Measurements from ENCODE around the gene MAML2. TPM values are rescaled to one million over a fixed set of nuclear protein-coding genes. Genes with fewer than 3 reads are reported as not detected.

Gene MAML2
- total RNA-seq, 2 experiments from 2014 or later, result 0.15 to 1.0 TPM

DNA sequence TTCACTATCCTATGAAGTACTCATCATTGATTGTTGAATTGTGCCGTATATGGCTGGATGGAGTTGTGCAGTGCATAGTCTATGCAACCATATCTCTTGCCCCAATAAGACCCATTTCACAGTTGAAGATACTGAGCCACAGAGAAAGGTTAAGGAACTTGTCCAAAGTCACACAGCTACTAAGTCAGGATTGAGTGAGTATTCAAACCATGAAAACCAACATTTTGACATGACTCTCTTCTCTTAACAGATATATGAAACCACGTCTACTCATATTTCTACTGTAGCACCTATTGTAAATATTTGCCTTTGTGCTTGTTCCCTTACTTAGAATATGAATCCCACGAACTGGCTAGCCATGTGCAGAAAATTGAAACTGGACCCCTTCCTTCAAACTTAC lies 58.1 kb downstream of the MAML2 start:
- DNase-seq (ENCODE audit: low spot score), result no peak
- Histone ChIP-seq H3K36me3 (ENCODE audit: insufficient read depth, low read length) (no peaks in the 10 kb centered on the region), H3K79me2 (ENCODE audit: insufficient read depth, low read depth, low read length) (no peaks in the 10 kb centered on the region), H2AFZ (ENCODE audit: low read length) (no peak overlapping the region), H3K4me3 (ENCODE audit: low read depth, low read length, poor library complexity, severe bottlenecking) (no peak overlapping the region), H3K4me1 (ENCODE audit: insufficient read depth, low read length, poor library complexity, severe bottlenecking) (no peaks in the 10 kb centered on the region), H3K27ac (ENCODE audit: low read depth, low read length, poor library complexity, severe bottlenecking) (no peak overlapping the region), H4K20me1 (ENCODE audit: insufficient read depth, low read length) (no peaks in the 10 kb centered on the region), H3K9me2 (ENCODE audit: insufficient read depth, low read length) (no peaks in the 10 kb centered on the region), H3K4me2 (ENCODE audit: low read length) (no peak overlapping the region), H3K9me3 (ENCODE audit: low read length) (no peaks in the 10 kb centered on the region)
- intact Hi-C loops (cut with micrococcal nuclease; ENCODE audit: unreplicated experiment), result no loop called here
- BruUV-seq (replicated peaks), result no TSS peak
- CTCF ChIA-PET (ENCODE audit: unreplicated experiment), result no interaction called here
- TF ChIP-seq, protein P1, sequence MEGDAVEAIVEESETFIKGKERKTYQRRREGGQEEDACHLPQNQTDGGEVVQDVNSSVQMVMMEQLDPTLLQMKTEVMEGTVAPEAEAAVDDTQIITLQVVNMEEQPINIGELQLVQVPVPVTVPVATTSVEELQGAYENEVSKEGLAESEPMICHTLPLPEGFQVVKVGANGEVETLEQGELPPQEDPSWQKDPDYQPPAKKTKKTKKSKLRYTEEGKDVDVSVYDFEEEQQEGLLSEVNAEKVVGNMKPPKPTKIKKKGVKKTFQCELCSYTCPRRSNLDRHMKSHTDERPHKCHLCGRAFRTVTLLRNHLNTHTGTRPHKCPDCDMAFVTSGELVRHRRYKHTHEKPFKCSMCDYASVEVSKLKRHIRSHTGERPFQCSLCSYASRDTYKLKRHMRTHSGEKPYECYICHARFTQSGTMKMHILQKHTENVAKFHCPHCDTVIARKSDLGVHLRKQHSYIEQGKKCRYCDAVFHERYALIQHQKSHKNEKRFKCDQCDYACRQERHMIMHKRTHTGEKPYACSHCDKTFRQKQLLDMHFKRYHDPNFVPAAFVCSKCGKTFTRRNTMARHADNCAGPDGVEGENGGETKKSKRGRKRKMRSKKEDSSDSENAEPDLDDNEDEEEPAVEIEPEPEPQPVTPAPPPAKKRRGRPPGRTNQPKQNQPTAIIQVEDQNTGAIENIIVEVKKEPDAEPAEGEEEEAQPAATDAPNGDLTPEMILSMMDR (conservative IDR thresholded peaks at IDR 0.05; ENCODE audit: low read length), result no peak
- no peak for TF ChIP-seq EZH2phosphoT487 (IDR thresholded peaks at IDR 0.05; ENCODE audit: borderline replicate concordance, low read depth, low read length)
- POLR2A ChIA-PET, result interaction anchor here (1.5 kb wide), 1 partner anchor 16 kb away, joined by 4 read pairs; no protein-coding TSS in a partner anchor

DNA sequence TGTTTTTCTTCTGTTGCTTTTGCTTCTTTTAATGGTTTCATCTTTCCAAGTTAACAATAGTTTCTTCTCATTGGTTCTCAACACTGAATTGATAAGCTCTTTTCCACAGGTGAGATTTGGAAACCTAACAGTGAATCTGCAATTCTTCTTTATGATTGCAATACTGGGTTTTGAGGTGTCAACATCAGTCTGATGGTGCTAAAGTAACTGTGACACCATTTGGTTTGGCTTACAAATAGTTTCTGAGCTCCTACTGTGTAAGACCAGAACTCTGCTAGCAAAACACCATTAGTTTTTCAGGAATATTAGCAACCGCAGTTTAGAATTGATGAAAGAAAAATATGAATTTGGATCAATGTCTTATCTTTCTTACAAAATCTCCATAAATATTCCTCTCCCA lies 58.6 kb downstream of the MAML2 start:
- Histone ChIP-seq H4K20me1 (ENCODE audit: insufficient read depth, low read length) (no peaks in the 10 kb centered on the region), H3K36me3 (ENCODE audit: insufficient read depth, low read length) (no peaks in the 10 kb centered on the region), H3K4me3 (ENCODE audit: low read depth, low read length, poor library complexity, severe bottlenecking) (no peak overlapping the region), H3K27ac (ENCODE audit: low read depth, low read length, poor library complexity, severe bottlenecking) (no peak overlapping the region), H3K79me2 (ENCODE audit: insufficient read depth, low read depth, low read length) (no peaks in the 10 kb centered on the region), H3K9me3 (ENCODE audit: low read length) (no peaks in the 10 kb centered on the region), H3K9me2 (ENCODE audit: insufficient read depth, low read length) (no peaks in the 10 kb centered on the region), H2AFZ (ENCODE audit: low read length) (no peak overlapping the region), H3K4me1 (ENCODE audit: insufficient read depth, low read length, poor library complexity, severe bottlenecking) (no peaks in the 10 kb centered on the region), H3K4me2 (ENCODE audit: low read length) (no peak overlapping the region)
- ChIA-PET POLR2A (interaction anchor here (1.5 kb wide), 1 partner anchor 16 kb away, joined by 4 read pairs; no protein-coding TSS in a partner anchor), CTCF (ENCODE audit: unreplicated experiment) (no interaction called here)
- TF ChIP-seq, protein P1 (conservative IDR thresholded peaks at IDR 0.05; ENCODE audit: low read length), result no peak
- no peak for TF ChIP-seq EZH2phosphoT487 (IDR thresholded peaks at IDR 0.05; ENCODE audit: borderline replicate concordance, low read depth, low read length)
- BruUV-seq (replicated peaks), result no TSS peak
- intact Hi-C loops (cut with micrococcal nuclease; ENCODE audit: unreplicated experiment), result no loop called here
- no peak for DNase-seq (ENCODE audit: low spot score)

DNA sequence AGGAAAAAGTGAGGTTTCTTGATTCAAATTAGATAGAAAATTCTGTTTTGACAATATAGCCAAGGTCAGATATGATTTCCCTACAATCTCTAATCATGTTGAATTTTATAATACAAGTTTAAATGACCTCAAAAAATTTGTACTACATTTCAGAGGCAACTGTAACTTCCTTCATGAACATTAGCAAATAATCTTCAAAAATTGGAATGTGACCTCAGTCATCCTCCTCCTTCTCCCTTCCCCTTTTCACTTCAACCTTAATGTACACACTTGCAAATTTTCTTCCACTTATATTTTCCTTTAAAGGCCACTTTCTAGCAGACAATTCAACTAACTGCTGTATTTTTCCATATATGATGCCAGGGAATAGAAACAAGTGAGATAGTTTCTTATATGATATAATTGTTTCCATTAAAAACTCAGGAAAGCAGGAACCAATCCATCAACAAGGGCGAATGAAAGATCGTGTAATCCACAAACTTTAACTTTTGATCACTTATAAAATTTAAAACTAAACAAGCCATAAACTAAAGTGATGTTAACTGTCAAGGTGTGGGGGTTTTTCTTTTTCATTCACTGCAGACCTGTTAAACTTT lies 60.3 kb downstream of the MAML2 start:
- Histone ChIP-seq H3K4me2 (ENCODE audit: low read length) (no peak overlapping the region), H3K4me1 (ENCODE audit: insufficient read depth, low read length, poor library complexity, severe bottlenecking) (no peaks in the 10 kb centered on the region), H3K9me2 (ENCODE audit: insufficient read depth, low read length) (no peaks in the 10 kb centered on the region), H3K27ac (ENCODE audit: low read depth, low read length, poor library complexity, severe bottlenecking) (no peak overlapping the region), H3K9me3 (ENCODE audit: low read length) (no peaks in the 10 kb centered on the region), H2AFZ (ENCODE audit: low read length) (no peak overlapping the region), H3K79me2 (ENCODE audit: insufficient read depth, low read depth, low read length) (no peaks in the 10 kb centered on the region), H4K20me1 (ENCODE audit: insufficient read depth, low read length) (no peaks in the 10 kb centered on the region), H3K4me3 (ENCODE audit: low read depth, low read length, poor library complexity, severe bottlenecking) (no peak overlapping the region), H3K36me3 (ENCODE audit: insufficient read depth, low read length) (no peaks in the 10 kb centered on the region)
- intact Hi-C loops (cut with micrococcal nuclease; ENCODE audit: unreplicated experiment), result no loop called here
- TF ChIP-seq, protein P1 (conservative IDR thresholded peaks at IDR 0.05; ENCODE audit: low read length), result no peak
- TF ChIP-seq EZH2phosphoT487 (IDR thresholded peaks at IDR 0.05; ENCODE audit: borderline replicate concordance, low read depth, low read length), result no peak
- no peak for DNase-seq (ENCODE audit: low spot score)
- POLR2A ChIA-PET, result interaction anchor here (0.7 kb wide), 1 partner anchor 730 kb away, joined by 3 read pairs; no protein-coding TSS in a partner anchor
- no TSS peak for BruUV-seq (replicated peaks)
- CTCF ChIA-PET (ENCODE audit: unreplicated experiment), result no interaction called here
